Measurements from ENCODE around the gene RBBP8NL. TPM values are rescaled to one million over a fixed set of nuclear protein-coding genes. Genes with fewer than 3 reads are reported as not detected.

Gene RBBP8NL
- total and polyA plus RNA-seq, 2 experiments from 2014 or later: 0.10 to 1.1 TPM

GRCh38 chr20:62470459-62470858 is 43.1 kb upstream of the RBBP8NL start:
- no peak overlapping the region for H3K4me3 ChIP-seq
- H3K27ac ChIP-seq (ENCODE audit: low read depth): no peak overlapping the region
- peak overlapping the region; percentile 38; the same call in 1 of the 2 replicates for H2AFZ ChIP-seq
- no peaks in the 10 kb centered on the region for H3K36me3 ChIP-seq (ENCODE audit: insufficient read depth)
- H3K9me2 ChIP-seq (ENCODE audit: insufficient read depth): no peaks in the 10 kb centered on the region
- no peaks in the 10 kb centered on the region for H4K20me1 ChIP-seq (replicated peaks; ENCODE audit: insufficient read depth)
- no peaks in the 10 kb centered on the region for H3K79me2 ChIP-seq (replicated peaks; ENCODE audit: insufficient read depth)
- H3K27me3 ChIP-seq (ENCODE audit: insufficient read depth): peaks cover 24% of the 10 kb centered on the region
- H3K4me1 Mint-ChIP-seq: peaks cover 8% of the 10 kb centered on the region
- H3K36me3 Mint-ChIP-seq (ENCODE audit: low read depth): no peaks in the 10 kb centered on the region
- peaks cover 32% of the 10 kb centered on the region for H3K27me3 Mint-ChIP-seq (ENCODE audit: insufficient read depth, low read depth, poor library complexity)
- no peak overlapping the region for H3K4me2 ChIP-seq
- H3K4me3 Mint-ChIP-seq: no peak overlapping the region
- H3K9me3 Mint-ChIP-seq: no peaks in the 10 kb centered on the region
- no peak for ATAC-seq
- 0 out of 2 replicates have a peak, but pooled peaks cover 10% of the 10 kb centered on the region for H3F3A ChIP-seq (replicated peaks; ENCODE audit: low read depth)
- no peak overlapping the region for H3K27ac Mint-ChIP-seq
- no peak for DNase-seq (ENCODE audit: low spot score)
- peaks cover 8% of the 10 kb centered on the region for H3K4me1 ChIP-seq (ENCODE audit: insufficient read depth)
- no peak for TF ChIP-seq STAT1 (IDR thresholded peaks at IDR 0.05; ENCODE audit: unreplicated experiment)
- TF ChIP-seq, protein P1, sequence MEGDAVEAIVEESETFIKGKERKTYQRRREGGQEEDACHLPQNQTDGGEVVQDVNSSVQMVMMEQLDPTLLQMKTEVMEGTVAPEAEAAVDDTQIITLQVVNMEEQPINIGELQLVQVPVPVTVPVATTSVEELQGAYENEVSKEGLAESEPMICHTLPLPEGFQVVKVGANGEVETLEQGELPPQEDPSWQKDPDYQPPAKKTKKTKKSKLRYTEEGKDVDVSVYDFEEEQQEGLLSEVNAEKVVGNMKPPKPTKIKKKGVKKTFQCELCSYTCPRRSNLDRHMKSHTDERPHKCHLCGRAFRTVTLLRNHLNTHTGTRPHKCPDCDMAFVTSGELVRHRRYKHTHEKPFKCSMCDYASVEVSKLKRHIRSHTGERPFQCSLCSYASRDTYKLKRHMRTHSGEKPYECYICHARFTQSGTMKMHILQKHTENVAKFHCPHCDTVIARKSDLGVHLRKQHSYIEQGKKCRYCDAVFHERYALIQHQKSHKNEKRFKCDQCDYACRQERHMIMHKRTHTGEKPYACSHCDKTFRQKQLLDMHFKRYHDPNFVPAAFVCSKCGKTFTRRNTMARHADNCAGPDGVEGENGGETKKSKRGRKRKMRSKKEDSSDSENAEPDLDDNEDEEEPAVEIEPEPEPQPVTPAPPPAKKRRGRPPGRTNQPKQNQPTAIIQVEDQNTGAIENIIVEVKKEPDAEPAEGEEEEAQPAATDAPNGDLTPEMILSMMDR (conservative IDR thresholded peaks at IDR 0.05; ENCODE audit: low read depth in 2 of 2): no peak
- no peak for TF ChIP-seq EZH2 (IDR thresholded peaks at IDR 0.05; ENCODE audit: low read depth, unreplicated experiment)
- no peak for TF ChIP-seq JUNB (IDR thresholded peaks at IDR 0.05; ENCODE audit: unreplicated experiment)
- TF ChIP-seq, protein P2, sequence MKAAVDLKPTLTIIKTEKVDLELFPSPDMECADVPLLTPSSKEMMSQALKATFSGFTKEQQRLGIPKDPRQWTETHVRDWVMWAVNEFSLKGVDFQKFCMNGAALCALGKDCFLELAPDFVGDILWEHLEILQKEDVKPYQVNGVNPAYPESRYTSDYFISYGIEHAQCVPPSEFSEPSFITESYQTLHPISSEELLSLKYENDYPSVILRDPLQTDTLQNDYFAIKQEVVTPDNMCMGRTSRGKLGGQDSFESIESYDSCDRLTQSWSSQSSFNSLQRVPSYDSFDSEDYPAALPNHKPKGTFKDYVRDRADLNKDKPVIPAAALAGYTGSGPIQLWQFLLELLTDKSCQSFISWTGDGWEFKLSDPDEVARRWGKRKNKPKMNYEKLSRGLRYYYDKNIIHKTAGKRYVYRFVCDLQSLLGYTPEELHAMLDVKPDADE (IDR thresholded peaks at IDR 0.05): no peak
- TF ChIP-seq REST (IDR thresholded peaks at IDR 0.05; ENCODE audit: unreplicated experiment): no peak

DNA sequence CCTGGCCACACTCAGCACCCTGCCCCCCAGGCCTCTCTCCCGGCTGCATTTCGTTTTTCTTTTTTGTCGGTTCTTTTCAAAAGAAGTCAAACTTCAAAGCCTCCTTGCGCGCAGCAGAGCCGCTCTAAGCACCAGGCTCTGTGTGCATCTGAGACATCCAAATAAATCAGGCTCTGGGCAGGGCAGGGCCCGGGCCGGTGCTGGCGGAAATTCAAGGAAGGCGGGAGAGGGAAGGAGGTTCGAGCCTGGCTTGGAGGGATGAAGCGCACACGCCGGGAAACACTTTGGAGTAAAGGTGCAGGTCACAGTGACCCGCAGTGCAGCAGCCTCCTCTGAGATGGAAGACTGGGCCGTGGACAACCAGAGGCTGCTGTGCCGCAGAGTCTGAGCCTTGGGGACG is 42.7 kb upstream of the RBBP8NL start:
- H3K27ac Mint-ChIP-seq: no peak overlapping the region
- no peak overlapping the region for H3K4me3 Mint-ChIP-seq
- no peak for TF ChIP-seq ZNF331 (CRISPR knock-in tag; IDR thresholded peaks at IDR 0.05; ENCODE audit: low read depth)
- TF ChIP-seq REST (IDR thresholded peaks at IDR 0.05; ENCODE audit: unreplicated experiment): no peak
- TF ChIP-seq STAT1 (IDR thresholded peaks at IDR 0.05; ENCODE audit: unreplicated experiment): no peak
- TF ChIP-seq EZH2phosphoT487 (IDR thresholded peaks at IDR 0.05; ENCODE audit: unreplicated experiment): no peak
- no peak for TF ChIP-seq EZH2 (IDR thresholded peaks at IDR 0.05; ENCODE audit: low read depth, unreplicated experiment)
- TF ChIP-seq JUNB (IDR thresholded peaks at IDR 0.05; ENCODE audit: unreplicated experiment): no peak
- no peaks in the 10 kb centered on the region for H3K79me2 ChIP-seq (replicated peaks; ENCODE audit: insufficient read depth)
- no peaks in the 10 kb centered on the region for H3K36me3 Mint-ChIP-seq (ENCODE audit: low read depth)
- 0 out of 2 replicates have a peak, but pooled peaks cover 10% of the 10 kb centered on the region for H3F3A ChIP-seq (replicated peaks; ENCODE audit: low read depth)
- peaks cover 20% of the 10 kb centered on the region for H3K27me3 ChIP-seq (ENCODE audit: insufficient read depth)
- no peaks in the 10 kb centered on the region for H3K36me3 ChIP-seq (ENCODE audit: insufficient read depth)
- H3K27ac ChIP-seq (ENCODE audit: low read depth): no peak overlapping the region
- peaks cover 8% of the 10 kb centered on the region for H3K4me1 ChIP-seq (ENCODE audit: insufficient read depth)
- peak overlapping the region; percentile 38; the same call in 1 of the 2 replicates for H2AFZ ChIP-seq
- no peak overlapping the region for H3K4me2 ChIP-seq
- no peak for DNase-seq (ENCODE audit: low spot score)
- H3K4me1 Mint-ChIP-seq: peaks cover 8% of the 10 kb centered on the region
- no peaks in the 10 kb centered on the region for H3K9me2 ChIP-seq (ENCODE audit: insufficient read depth)
- H4K20me1 ChIP-seq (replicated peaks; ENCODE audit: insufficient read depth): no peaks in the 10 kb centered on the region
- no peak for ATAC-seq
- peaks cover 28% of the 10 kb centered on the region for H3K27me3 Mint-ChIP-seq (ENCODE audit: insufficient read depth, low read depth, poor library complexity)
- no peaks in the 10 kb centered on the region for H3K9me3 Mint-ChIP-seq
- H3K4me3 ChIP-seq: no peak overlapping the region

All from GM23338 (cell line).